KBM-7 (cell line): ENCODE results near the gene ZNRD2.

ENCODE experiments used
- DNase-seq: peaks from one replicate; pipeline ENCODE4 v3.0.0-alpha.2; 2015
- in situ Hi-C: fragments of 300-500 bp; cut with MboI; formaldehyde crosslinking; loops from 2 replicates; pipeline ENCODE4 v1.14.3; 2020; ENCODE audit warnings: low sequenced_read_pairs, low pct_unique_long_range_greater_than_20kb, mixed read lengths

ZNRD2 gene

GRCh38 chr11:65580031-65580692, 9.9 kb downstream of the ZNRD2 start:
- in situ Hi-C loops = no loop called here
- no peak for DNase-seq

- in situ Hi-C loops = no loop called here
- DNase-seq = no peak
Measured at GRCh38 chr11:65580756-65581155, 10.5 kb downstream of the ZNRD2 start.

DNA sequence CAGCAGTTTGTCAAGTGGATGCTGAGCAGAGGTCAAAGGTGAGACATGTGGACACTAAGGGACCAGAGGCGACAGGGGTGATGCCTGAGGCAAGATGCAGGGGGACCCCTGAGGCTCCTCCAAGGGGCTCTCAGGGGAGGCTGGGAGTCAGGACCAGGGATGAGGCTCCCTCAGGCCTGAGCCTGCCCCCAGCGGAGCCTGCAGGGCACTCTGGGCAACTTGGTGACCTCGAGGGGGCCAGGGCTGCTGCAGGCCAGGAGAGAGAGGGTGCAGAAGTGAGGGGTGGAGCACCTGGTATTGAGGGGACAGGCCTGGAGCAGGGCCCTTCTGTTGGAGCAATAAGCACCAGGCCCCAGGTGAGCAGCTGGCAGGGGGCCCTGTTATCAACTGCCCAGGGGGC, 11.7 kb downstream of the ZNRD2 start:
- in situ Hi-C loops = no loop called here
- DNase-seq = no peak

DNA sequence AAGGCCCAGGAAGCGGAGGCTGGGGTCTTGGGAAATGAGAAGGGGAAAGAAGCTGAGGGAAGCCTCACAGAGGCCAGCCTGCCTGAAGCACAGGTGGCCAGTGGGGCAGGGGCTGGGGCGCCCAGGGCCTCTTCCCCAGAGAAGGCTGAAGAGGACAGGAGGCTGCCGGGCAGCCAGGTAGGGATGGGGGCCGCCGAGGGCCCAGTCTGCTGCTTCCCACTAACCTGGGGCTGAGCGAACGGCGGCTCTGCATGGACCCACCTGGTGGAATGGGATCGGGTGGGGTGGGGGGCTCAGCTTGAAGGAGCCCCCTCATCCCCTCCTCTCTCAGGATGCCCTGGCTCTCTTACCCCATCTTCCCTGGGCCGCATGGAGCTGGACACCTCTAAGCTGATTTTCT, 13.3 kb downstream of the ZNRD2 start:
- in situ Hi-C loops = no loop called here

DNA sequence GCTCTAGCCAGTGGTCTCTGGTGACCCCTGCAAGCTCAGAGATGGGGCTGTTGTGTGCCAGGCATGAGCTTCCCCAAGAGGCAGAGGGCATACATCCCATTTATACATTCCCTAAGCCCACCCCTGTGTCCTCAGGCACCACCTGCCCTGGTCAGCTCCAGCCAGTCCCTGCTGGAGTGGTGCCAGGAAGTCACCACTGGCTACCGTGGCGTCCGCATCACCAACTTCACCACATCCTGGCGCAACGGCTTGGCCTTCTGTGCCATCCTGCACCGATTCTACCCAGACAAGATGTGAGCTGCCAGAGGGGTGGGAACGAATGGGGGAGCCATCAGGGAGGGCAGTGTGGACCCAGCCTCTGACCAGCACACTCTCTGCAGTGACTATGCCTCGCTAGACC, 13.8 kb downstream of the ZNRD2 start:
- no peak for DNase-seq
- in situ Hi-C loops = no loop called here

More for the DNA sequence above, 13.3 kb downstream of the ZNRD2 start:
- DNase-seq = no peak

- in situ Hi-C loops = no loop called here
- DNase-seq = no peak
Measured at GRCh38 chr11:65584723-65585171, 14.5 kb downstream of the ZNRD2 start.

- no peak for DNase-seq
- in situ Hi-C loops = no loop called here
Measured at GRCh38 chr11:65585396-65586246, 15.3 kb downstream of the ZNRD2 start.

DNA sequence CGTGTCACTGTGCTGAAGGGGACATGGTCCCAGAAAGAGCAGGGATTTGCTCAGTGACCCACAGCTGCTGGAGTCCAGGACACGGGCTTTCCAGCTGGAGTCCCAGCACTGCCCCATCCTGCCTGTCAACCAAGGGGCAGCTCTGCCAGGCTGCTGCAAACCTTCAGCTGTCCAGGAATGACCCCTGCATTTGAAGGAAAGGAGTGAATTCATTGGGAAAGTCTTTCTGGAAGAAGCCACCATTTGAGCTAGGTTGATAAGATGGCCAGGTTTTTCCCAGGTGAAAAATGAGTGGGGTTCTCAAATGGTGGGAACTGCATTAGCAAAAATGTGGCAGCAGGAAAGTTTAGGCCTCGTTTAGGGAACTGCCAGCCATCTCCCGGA, 16.0 kb downstream of the ZNRD2 start:
- in situ Hi-C loops = no loop called here
- no peak for DNase-seq

- in situ Hi-C loops = no loop called here
- no peak for DNase-seq
Measured at GRCh38 chr11:65586676-65587075, 16.4 kb downstream of the ZNRD2 start.

GRCh38 chr11:65588199-65589054, 18.1 kb downstream of the ZNRD2 start:
- DNase-seq = peak; percentile 78
- in situ Hi-C loops = no loop called here

- in situ Hi-C loops = no loop called here
- no peak for DNase-seq
Measured at GRCh38 chr11:65589444-65590239, 19.4 kb downstream of the ZNRD2 start.

- in situ Hi-C loops = no loop called here
Measured at GRCh38 chr11:65590240-65590738, 20.0 kb downstream of the ZNRD2 start.

DNA sequence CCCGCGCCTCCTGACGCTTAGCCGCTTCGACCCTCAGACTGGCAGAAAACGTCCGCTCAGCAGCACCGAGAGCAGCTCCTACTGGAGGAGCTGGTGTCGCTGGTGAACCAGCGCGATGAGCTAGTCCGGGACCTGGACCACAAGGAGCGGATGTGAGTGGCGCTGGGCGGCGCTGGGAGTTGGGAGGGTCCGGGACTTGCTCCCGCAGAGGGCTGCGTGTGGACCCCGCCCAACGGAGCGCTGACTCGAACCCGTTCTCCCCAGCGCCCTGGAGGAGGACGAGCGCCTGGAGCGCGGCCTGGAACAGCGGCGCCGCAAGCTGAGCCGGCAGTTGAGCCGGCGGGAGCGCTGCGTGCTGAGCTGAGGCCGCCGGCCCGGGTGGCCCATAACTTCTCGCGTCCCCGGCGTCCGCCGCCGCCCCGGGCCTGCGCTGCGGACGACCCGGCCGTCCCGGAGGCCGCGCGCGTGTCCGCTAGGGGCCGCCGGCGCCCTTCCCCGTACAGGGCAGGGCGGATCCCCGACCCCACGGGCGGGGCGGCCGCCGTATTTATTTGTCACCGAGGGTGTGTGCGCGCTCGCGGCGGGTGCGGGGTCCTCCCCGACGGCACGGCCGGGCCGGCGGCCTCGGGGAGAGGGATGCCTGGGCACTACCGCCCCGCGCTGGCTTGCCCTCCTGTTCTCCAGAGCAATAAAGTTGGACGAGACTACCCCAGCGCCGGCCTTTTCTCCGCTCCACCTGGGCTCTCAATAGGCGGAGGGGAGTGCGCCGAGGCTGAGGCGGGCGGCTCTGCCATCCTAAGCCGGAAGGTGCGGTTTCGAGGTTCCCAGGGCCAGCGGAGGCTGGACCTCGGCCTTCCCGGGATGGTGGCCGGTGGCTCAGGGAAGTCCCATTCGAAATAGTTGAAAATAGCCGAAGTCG, 21.9 kb downstream of the ZNRD2 start:
- no peak for DNase-seq
- in situ Hi-C loops = no loop called here

More at GRCh38 chr11:65590240-65590738, 20.0 kb downstream of the ZNRD2 start:
- DNase-seq = no peak

- no peak for DNase-seq
- in situ Hi-C loops = no loop called here
Measured at GRCh38 chr11:65592858-65593517, 22.7 kb downstream of the ZNRD2 start.

- in situ Hi-C loops = no loop called here
Measured at GRCh38 chr11:65593518-65594414, 23.5 kb downstream of the ZNRD2 start.

DNA sequence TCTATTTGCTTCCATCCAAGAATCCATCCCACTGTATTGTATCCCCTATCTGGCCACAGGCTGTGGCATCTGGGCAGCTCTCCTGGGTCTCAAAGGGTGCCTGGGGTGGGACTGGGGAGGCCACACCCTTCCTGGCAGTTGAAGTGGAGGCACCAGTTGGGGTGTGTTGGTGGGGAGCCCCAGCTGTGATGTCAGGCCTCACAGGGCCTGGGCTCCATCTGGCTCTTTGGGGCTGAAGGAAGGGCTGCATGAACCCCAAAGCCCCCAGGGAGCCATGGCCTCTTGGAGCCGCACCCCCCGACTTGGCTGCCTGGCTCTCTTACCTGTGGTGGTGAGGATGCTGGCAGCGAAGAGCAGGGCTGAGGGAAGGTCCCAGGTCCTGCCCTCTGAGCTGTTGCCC, 24.9 kb downstream of the ZNRD2 start:
- in situ Hi-C loops = no loop called here
- no peak for DNase-seq

More at GRCh38 chr11:65593518-65594414, 23.5 kb downstream of the ZNRD2 start:
- peak; percentile 48 for DNase-seq
